Colonic mucosa (tissue), 4 donors: ENCODE data around the gene GATB. TPM values are rescaled to one million over a fixed set of nuclear protein-coding genes. Genes with fewer than 3 reads are reported as not detected.

ENCODE experiments used
- DNase-seq: peaks from one replicate; pipeline ENCODE4 v3.0.0-alpha.2; 2020
- H3K27ac ChIP-seq: fragments of 200-600 bp; one replicate; pipeline ENCODE4 v1.8.0; 2021
- H3K27me3 ChIP-seq: fragments of 200-600 bp; one replicate; pipeline ENCODE4 v1.8.0; 2021
- H3K36me3 ChIP-seq: fragments of 200-600 bp; one replicate; pipeline ENCODE4 v1.8.0; 2021
- H3K4me1 ChIP-seq: fragments of 200-600 bp; one replicate; pipeline ENCODE4 v1.8.0; 2021; ENCODE audit warnings: mild to moderate bottlenecking
- H3K4me3 ChIP-seq: fragments of 200-600 bp; one replicate; pipeline ENCODE4 v1.8.0; 2021
- H3K9ac ChIP-seq, 2 donors: one replicate each; pipeline ENCODE4 v1.7.0; 2013; ENCODE audit warnings: control low read depth in 2 of 2, low read depth in 2 of 2, low read length in 2 of 2
- H3K9me3 ChIP-seq: fragments of 200-600 bp; one replicate; pipeline ENCODE4 v1.8.0; 2021
- CTCF ChIP-seq: fragments of 200-600 bp; IDR thresholded peaks from one replicate; pipeline ENCODE4 v1.8.0; 2022; ENCODE audit warnings: antibody characterized with exemption, mild to moderate bottlenecking
- intact Hi-C: fragments of 100-400 bp; cut with DNase I; formaldehyde crosslinking; loops from one replicate; pipeline ENCODE4 v1.14.1; 2022
- total RNA-seq, 2 donors: library from RNA; stranded (reverse); fragmentation: NEBNext Ultra II Directional in 1 of 2; extraction: Animal tissue kit (Norgen Biotek cat#: 25700) in 1 of 2; gene quantifications; one replicate each; pipeline ENCODE4 v1.2.1, GENCODE V29; 2021
- donor health status: healthy.
- donor health status: DM: no; HTN: no; CAD: no.
- donor health status: DM: no; HTN: no; CAD: no.

GATB gene
- total RNA-seq, 2 donors from 2014 or later: 20.9 to 22.9 TPM

DNA sequence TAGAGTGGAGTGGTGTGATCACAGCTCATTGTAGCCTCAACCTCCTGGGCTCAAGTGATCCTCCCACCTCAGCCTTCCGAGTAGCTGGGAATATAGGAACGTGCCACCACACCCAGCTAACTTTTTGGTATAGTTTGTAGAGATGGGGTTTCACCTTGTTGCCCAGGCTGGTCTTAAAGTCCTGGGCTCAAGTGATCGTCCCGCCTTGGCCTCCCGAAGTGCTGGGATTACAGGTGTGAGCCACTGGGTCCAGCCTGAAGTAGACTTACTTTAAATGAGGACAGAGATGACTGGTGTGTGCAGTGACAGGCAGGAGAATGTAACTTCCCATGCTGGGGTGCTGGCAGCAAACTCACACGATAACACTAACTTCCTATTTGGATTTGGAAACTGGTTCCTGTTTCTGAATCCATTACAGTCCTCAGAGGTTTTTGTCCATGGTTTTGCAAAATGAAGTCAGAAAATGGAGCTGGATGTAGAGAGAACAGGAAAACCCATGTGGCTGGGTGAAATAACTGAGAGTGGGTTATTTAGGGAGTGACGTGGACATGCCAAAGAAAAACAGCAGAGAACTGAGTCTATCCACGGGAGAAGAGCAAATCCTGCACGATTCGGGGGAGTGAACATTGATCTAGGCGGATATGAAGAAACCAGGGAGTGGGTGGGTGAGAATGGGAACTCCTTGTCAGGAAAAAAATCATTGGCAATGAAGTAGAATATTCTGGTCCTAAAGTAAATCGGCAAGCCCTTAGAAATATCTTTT is 95.6 kb downstream of the GATB start:
- no peak for DNase-seq
- TF ChIP-seq CTCF: no peak
- H3K27ac ChIP-seq: no peak overlapping the region
- H3K4me1 ChIP-seq: no peaks in the 10 kb centered on the region
- H3K4me3 ChIP-seq: no peak overlapping the region
- H3K36me3 ChIP-seq: no peaks in the 10 kb centered on the region
- no peak overlapping the region for H3K9ac ChIP-seq
- no peaks in the 10 kb centered on the region for H3K27me3 ChIP-seq
- intact Hi-C loops: no loop called here
- H3K9me3 ChIP-seq: no peaks in the 10 kb centered on the region

DNA sequence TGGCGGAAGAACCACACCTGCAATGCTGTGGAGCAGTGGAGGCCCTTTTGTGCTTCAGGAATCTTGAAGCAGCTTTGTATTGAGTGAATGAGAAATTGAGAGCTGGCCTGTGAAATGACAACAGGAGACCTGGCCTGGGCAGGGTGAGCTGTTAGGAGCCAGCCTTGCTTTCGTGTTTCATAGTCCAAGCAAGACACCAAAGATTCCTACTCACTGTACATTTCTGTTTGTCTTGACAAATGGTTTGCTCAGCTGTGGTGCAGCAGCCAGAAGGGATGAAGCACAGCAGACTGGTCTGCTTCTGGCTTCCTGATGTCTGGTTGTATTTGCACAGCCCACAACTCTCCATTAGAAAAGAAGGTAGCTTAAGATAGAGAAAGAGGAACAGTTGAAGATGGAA is 96.5 kb downstream of the GATB start:
- no peak overlapping the region for H3K9ac ChIP-seq
- intact Hi-C loops: no loop called here
- no peak for DNase-seq
- no peaks in the 10 kb centered on the region for H3K27me3 ChIP-seq
- H3K4me1 ChIP-seq: no peaks in the 10 kb centered on the region
- no peak overlapping the region for H3K27ac ChIP-seq
- no peak overlapping the region for H3K4me3 ChIP-seq
- no peaks in the 10 kb centered on the region for H3K9me3 ChIP-seq
- no peaks in the 10 kb centered on the region for H3K36me3 ChIP-seq
- no peak for TF ChIP-seq CTCF

GRCh38 chr4:151663109-151663508 is 97.7 kb downstream of the GATB start:
- Histone ChIP-seq H3K27ac (no peak overlapping the region), H3K36me3 (no peaks in the 10 kb centered on the region), H3K9me3 (no peaks in the 10 kb centered on the region), H3K9ac (no peak overlapping the region), H3K4me1 (no peaks in the 10 kb centered on the region), H3K27me3 (no peaks in the 10 kb centered on the region), H3K4me3 (no peak overlapping the region)
- intact Hi-C loops: no loop called here
- no peak for DNase-seq
- no peak for TF ChIP-seq CTCF

- H3K9ac ChIP-seq: no peak overlapping the region
- no peak for TF ChIP-seq CTCF
- no peak for DNase-seq
Measured at GRCh38 chr4:151661873-151662272, 98.9 kb downstream of the GATB start.

DNA sequence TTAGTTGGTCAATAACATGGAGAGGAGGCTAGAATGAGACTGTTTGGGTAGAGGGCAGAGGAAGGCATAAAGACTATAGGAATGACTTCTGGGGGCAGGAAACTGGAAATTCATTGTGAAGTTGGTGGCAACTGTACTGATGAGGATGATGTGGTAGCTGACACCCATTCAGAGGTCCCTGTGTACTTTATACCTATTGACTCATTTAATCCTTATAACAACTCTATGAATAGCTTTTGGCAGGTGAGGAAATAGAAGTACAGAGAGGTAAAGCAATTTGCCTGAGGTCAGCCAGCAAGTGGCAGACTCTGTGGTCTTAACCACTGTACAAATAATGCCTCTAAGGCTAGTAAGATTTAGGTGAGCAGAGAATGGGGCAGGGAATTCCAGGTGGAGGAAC is 100.1 kb downstream of the GATB start:
- Histone ChIP-seq H3K27me3 (no peaks in the 10 kb centered on the region), H3K9ac (no peak overlapping the region), H3K4me1 (no peaks in the 10 kb centered on the region), H3K27ac (no peak overlapping the region), H3K4me3 (no peak overlapping the region), H3K9me3 (no peaks in the 10 kb centered on the region), H3K36me3 (no peaks in the 10 kb centered on the region)
- intact Hi-C loops: no loop called here
- no peak for DNase-seq
- no peak for TF ChIP-seq CTCF

More at GRCh38 chr4:151661873-151662272, 98.9 kb downstream of the GATB start:
- Histone ChIP-seq H3K9me3 (no peaks in the 10 kb centered on the region), H3K4me3 (no peak overlapping the region), H3K27me3 (no peaks in the 10 kb centered on the region), H3K36me3 (no peaks in the 10 kb centered on the region), H3K4me1 (no peaks in the 10 kb centered on the region), H3K27ac (no peak overlapping the region)
- intact Hi-C loops: no loop called here
